ENCODE data around the gene GNAQ. TPM values are rescaled to one million over a fixed set of nuclear protein-coding genes. Genes with fewer than 3 reads are reported as not detected.

Gene GNAQ
- polyA plus RNA-seq, 1 donor (not counting 4 experiments of a cell fraction or from before 2014, with no cell fraction given) = 64.3 TPM

GRCh38 chr9:77807281-77807683 lies 224.3 kb downstream of the GNAQ start:
- FAIRE-seq = peak; percentile 99
- H4K20me1 ChIP-seq (ENCODE audit: control insufficient read depth, extremely low read depth, insufficient read depth, low read length) = no peaks in the 10 kb centered on the region
- H3K4me2 ChIP-seq (ENCODE audit: control insufficient read depth, extremely low read depth, insufficient read depth, low read depth, low read length) = peak overlapping the region; percentile 4
- no peak overlapping the region for H3K4me3 ChIP-seq (ENCODE audit: control insufficient read depth in 2 of 3, extremely low read depth in 1 of 3, insufficient read depth in 2 of 3, low read depth in 1 of 3, low read length in 3 of 3)
- no peaks in the 10 kb centered on the region for H3K27me3 ChIP-seq (ENCODE audit: control insufficient read depth, extremely low read depth, insufficient read depth, low read length)
- H3K9me1 ChIP-seq (ENCODE audit: control insufficient read depth, extremely low read depth, insufficient read depth, low read length) = no peaks in the 10 kb centered on the region
- no peaks in the 10 kb centered on the region for H3K79me2 ChIP-seq (ENCODE audit: control insufficient read depth, insufficient read depth, low read length)
- H2AFZ ChIP-seq (ENCODE audit: control insufficient read depth, low read length) = no peak overlapping the region
- DNase-seq (ENCODE audit: low read depth, low spot score) = peak; percentile 71
- peaks cover 42% of the 10 kb centered on the region for H3K4me1 ChIP-seq (ENCODE audit: control insufficient read depth, extremely low read depth, insufficient read depth, low read length)
- no peak overlapping the region for H3K9ac ChIP-seq (ENCODE audit: control insufficient read depth, extremely low read depth, insufficient read depth, low read length)
- H3K27ac ChIP-seq (ENCODE audit: control insufficient read depth, insufficient read depth, low read length) = peak overlapping the region; percentile 48
- dilution Hi-C loops (cut with MboI; ENCODE audit: extremely low pct_ligation_motif_present, low sequenced_read_pairs) = no loop called here
- TF ChIP-seq EZH2 (IDR thresholded peaks at IDR 0.05; ENCODE audit: low read length) (no peak), CTCF (optimal IDR thresholded peaks at IDR 0.05 in 1 of 3, IDR thresholded peaks at IDR 0.05 in 1 of 3, conservative IDR thresholded peaks at IDR 0.05 in 1 of 3; ENCODE audit: extremely low read depth in 1 of 3, insufficient read depth in 2 of 3, low read length in 3 of 3) (no peak)
- H3K36me3 ChIP-seq (ENCODE audit: control insufficient read depth in 2 of 2, extremely low read depth in 1 of 2, insufficient read depth in 2 of 2, low read length in 2 of 2) = peaks cover 0 to 5% of the 10 kb centered on the region in 2 experiments
- H3K9me3 ChIP-seq (ENCODE audit: control insufficient read depth, low read depth, low read length) = no peaks in the 10 kb centered on the region

DNA sequence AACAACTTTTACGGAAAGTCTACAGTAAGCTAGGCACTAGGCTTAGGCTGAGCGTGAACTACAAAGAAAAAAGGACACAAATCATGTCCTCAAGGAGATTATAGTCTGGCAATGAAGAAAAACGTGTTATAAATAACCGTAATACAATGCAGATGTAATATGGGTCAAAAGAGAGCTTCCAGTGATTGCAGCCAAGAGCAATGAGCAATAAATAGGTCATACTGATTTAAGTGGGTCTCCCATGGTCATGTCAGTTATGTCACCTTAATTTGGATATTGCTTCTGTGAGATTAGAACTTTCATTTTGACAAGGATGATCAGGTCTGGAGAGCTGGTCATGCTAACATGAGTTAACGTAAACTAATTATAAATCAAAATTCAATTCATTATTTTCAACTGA lies 224.9 kb downstream of the GNAQ start:
- H4K20me1 ChIP-seq (ENCODE audit: control insufficient read depth, extremely low read depth, insufficient read depth, low read length) = no peaks in the 10 kb centered on the region
- H3K9me1 ChIP-seq (ENCODE audit: control insufficient read depth, extremely low read depth, insufficient read depth, low read length) = no peaks in the 10 kb centered on the region
- no peak for DNase-seq (ENCODE audit: low read depth, low spot score)
- H3K9ac ChIP-seq (ENCODE audit: control insufficient read depth, extremely low read depth, insufficient read depth, low read length) = no peak overlapping the region
- H3K4me3 ChIP-seq (ENCODE audit: control insufficient read depth in 2 of 3, extremely low read depth in 1 of 3, insufficient read depth in 2 of 3, low read depth in 1 of 3, low read length in 3 of 3) = no peak overlapping the region
- H3K4me2 ChIP-seq (ENCODE audit: control insufficient read depth, extremely low read depth, insufficient read depth, low read depth, low read length) = no peak overlapping the region
- H3K4me1 ChIP-seq (ENCODE audit: control insufficient read depth, extremely low read depth, insufficient read depth, low read length) = peaks cover 37% of the 10 kb centered on the region
- H3K9me3 ChIP-seq (ENCODE audit: control insufficient read depth, low read depth, low read length) = no peaks in the 10 kb centered on the region
- FAIRE-seq = peak; percentile 5
- dilution Hi-C loops (cut with MboI; ENCODE audit: extremely low pct_ligation_motif_present, low sequenced_read_pairs) = no loop called here
- no peak overlapping the region for H2AFZ ChIP-seq (ENCODE audit: control insufficient read depth, low read length)
- no peaks in the 10 kb centered on the region for H3K79me2 ChIP-seq (ENCODE audit: control insufficient read depth, insufficient read depth, low read length)
- peaks cover 0 to 5% of the 10 kb centered on the region in 2 experiments for H3K36me3 ChIP-seq (ENCODE audit: control insufficient read depth in 2 of 2, extremely low read depth in 1 of 2, insufficient read depth in 2 of 2, low read length in 2 of 2)
- H3K27me3 ChIP-seq (ENCODE audit: control insufficient read depth, extremely low read depth, insufficient read depth, low read length) = no peaks in the 10 kb centered on the region
- peak overlapping the region; percentile 38 for H3K27ac ChIP-seq (ENCODE audit: control insufficient read depth, insufficient read depth, low read length)
- no peak for TF ChIP-seq EZH2 (IDR thresholded peaks at IDR 0.05; ENCODE audit: low read length)
- no peak for TF ChIP-seq CTCF (optimal IDR thresholded peaks at IDR 0.05 in 1 of 3, IDR thresholded peaks at IDR 0.05 in 1 of 3, conservative IDR thresholded peaks at IDR 0.05 in 1 of 3; ENCODE audit: extremely low read depth in 1 of 3, insufficient read depth in 2 of 3, low read length in 3 of 3)

All from keratinocyte (primary cell).